ENCODE results near the gene LCN15.

DNA sequence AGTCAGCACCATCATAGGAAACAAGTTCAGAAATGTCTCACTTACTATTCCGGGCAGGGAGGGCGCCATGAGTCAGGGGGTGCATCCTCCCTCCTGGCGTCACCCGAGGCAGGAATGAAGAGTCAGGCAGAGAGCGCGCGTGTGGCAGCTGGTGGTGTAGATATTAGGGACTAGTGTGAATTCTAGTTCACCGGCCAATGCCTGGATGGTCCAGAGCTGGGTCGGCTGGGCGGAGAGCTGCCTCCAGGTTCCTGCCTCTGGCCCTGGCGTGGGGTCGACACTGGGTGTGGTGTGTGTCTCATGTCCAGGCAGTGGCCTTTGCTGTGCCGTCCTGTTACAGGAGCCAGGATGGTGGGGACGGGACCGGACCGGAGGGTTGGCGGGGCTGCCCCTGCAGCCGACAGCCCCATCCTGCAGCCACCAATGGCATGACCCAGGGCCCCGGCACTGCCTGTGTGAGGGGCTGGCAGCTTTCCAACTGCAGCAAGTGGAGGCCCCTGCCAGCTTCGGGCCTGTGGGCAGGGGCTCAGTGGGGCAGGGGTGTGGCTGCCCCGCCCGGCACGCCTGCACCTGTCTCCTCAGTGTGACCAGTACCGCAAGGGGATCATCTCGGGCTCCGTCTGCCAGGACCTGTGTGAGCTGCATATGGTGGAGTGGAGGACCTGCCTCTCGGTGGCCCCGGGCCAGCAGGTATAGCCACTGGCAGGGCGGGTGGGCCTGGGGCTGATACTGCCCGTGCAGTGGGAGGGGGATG, 42.8 kb downstream of the LCN15 start:
- no peak for TF ChIP-seq POLR2A (IDR thresholded peaks at IDR 0.05)
- TF ChIP-seq CTCF (IDR thresholded peaks at IDR 0.05): no peak

Measured in ovary (tissue), 3 donors.